GM18873 (cell line): ENCODE data around the gene SLC49A3.

Experiments used
- ATAC-seq: cut with Tn5 transposase; IDR thresholded peaks from one replicate; pipeline ENCODE4 v1.9.1; 2021; ENCODE audit warnings: mild to moderate bottlenecking, moderate library complexity, moderate number of reproducible peaks; ENCODE audit not compliant: unreplicated experiment, low FRiP score

The SLC49A3 gene

GRCh38 chr4:682490-683172, 6.3 kb downstream of the SLC49A3 start:
- no peak for ATAC-seq

GRCh38 chr4:681736-682451, 7.1 kb downstream of the SLC49A3 start:
- ATAC-seq: no peak

- no peak for ATAC-seq
These were observed 7.9 kb downstream of the SLC49A3 start for GRCh38 chr4:680928-681645.

GRCh38 chr4:680551-680927, 8.4 kb downstream of the SLC49A3 start:
- ATAC-seq: no peak

GRCh38 chr4:680091-680490, 8.9 kb downstream of the SLC49A3 start:
- ATAC-seq: no peak

- ATAC-seq: no peak
These were observed 9.3 kb downstream of the SLC49A3 start for GRCh38 chr4:679629-680028.

- ATAC-seq: no peak
These were observed 9.9 kb downstream of the SLC49A3 start for GRCh38 chr4:679104-679481.

- ATAC-seq: no peak
These were observed 10.4 kb downstream of the SLC49A3 start for GRCh38 chr4:678331-679103.

GRCh38 chr4:677431-678293, 11.3 kb downstream of the SLC49A3 start:
- no peak for ATAC-seq

GRCh38 chr4:676871-677235, 12.1 kb downstream of the SLC49A3 start:
- ATAC-seq: no peak

- no peak for ATAC-seq
These were observed 12.7 kb downstream of the SLC49A3 start for GRCh38 chr4:675980-676870.

- no peak for ATAC-seq
These were observed 13.7 kb downstream of the SLC49A3 start for GRCh38 chr4:675036-675882.

- ATAC-seq: peak; percentile 72
These were observed 14.5 kb downstream of the SLC49A3 start, which contains the start of the genes ATP5ME and MYL5 for GRCh38 chr4:674172-675035. Gene ATP5ME, minus strand, starts transcription at chr4:674276. Its CDS starts 29 bp downstream, at chr4:674247. Gene MYL5, plus strand, starts transcription at chr4:674542. Its CDS starts 3,485 bp downstream, at chr4:678027.

- no peak for ATAC-seq
These were observed 15.4 kb downstream of the SLC49A3 start for GRCh38 chr4:673349-674091.

- ATAC-seq: no peak
These were observed 17.2 kb downstream of the SLC49A3 start for GRCh38 chr4:671769-672168.
